KMS-11 (cell line): ENCODE measurements around the gene TIMM50.
A peak's percentile ranks its signal among the peaks of the same experiment; 100 is the strongest.

Experiments used
- H2AFZ ChIP-seq: fragments of 200-600 bp; sonication (generic); 2 replicates; pipeline ENCODE4 v1.6.1; 2016; ENCODE audit warnings: antibody characterized with exemption, mixed run types, low read depth
- H3K27ac ChIP-seq: fragments of 200-600 bp; sonication (generic); 2 replicates; pipeline ENCODE4 v1.6.1; 2016; ENCODE audit warnings: mild to moderate bottlenecking, mixed run types
- H3K27me3 ChIP-seq: fragments of 200-600 bp; sonication (generic); 2 replicates; pipeline ENCODE4 v1.6.1; 2017; ENCODE audit warnings: mild to moderate bottlenecking, low read depth, mixed run types, moderate library complexity; ENCODE audit not compliant: insufficient read depth
- H3K36me3 ChIP-seq: fragments of 200-600 bp; sonication (generic); 2 replicates; pipeline ENCODE4 v1.6.1; 2017; ENCODE audit warnings: mild to moderate bottlenecking, mixed run types; ENCODE audit not compliant: insufficient read depth
- H3K4me1 ChIP-seq: fragments of 200-600 bp; sonication (generic); 2 replicates; pipeline ENCODE4 v1.6.1; 2016; ENCODE audit warnings: mild to moderate bottlenecking, low read depth, mixed run types; ENCODE audit not compliant: poor library complexity, severe bottlenecking
- H3K4me2 ChIP-seq: fragments of 200-600 bp; sonication (generic); 2 replicates; pipeline ENCODE4 v1.7.0; 2016; ENCODE audit warnings: mild to moderate bottlenecking, mixed run types
- H3K4me3 ChIP-seq: fragments of 200-600 bp; sonication (generic); IDR thresholded peaks from 2 replicates; pipeline ENCODE4 v1.6.1; 2017; ENCODE audit warnings: low read depth, low read length, mixed read lengths; ENCODE audit not compliant: insufficient read depth
- H3K79me2 ChIP-seq: fragments of 200-600 bp; sonication (generic); 2 replicates; pipeline ENCODE4 v1.6.1; 2016; ENCODE audit warnings: low read depth, mixed run types; ENCODE audit not compliant: insufficient read depth
- H3K9ac ChIP-seq: fragments of 200-600 bp; sonication (generic); 2 replicates; pipeline ENCODE4 v1.6.1; 2016; ENCODE audit warnings: mild to moderate bottlenecking, mixed run types
- H4K20me1 ChIP-seq: fragments of 200-600 bp; sonication (generic); 2 replicates; pipeline ENCODE4 v1.6.1; 2016; ENCODE audit warnings: mild to moderate bottlenecking, mixed run types; ENCODE audit not compliant: insufficient read depth
- CTCF ChIP-seq: fragments of 200-600 bp; sonication (generic); conservative IDR thresholded peaks from 2 replicates; pipeline ENCODE4 v1.6.1; 2017; ENCODE audit warnings: low read depth, mild to moderate bottlenecking, antibody characterized with exemption, low read length, moderate library complexity, mixed read lengths

The TIMM50 gene

GRCh38 chr19:39435499-39436349 is 44.9 kb upstream of the TIMM50 start, which contains the start of gene RPS16:
RPS16 (minus strand) TSS chr19:39435949; CDS start chr19:39435895, 54 bp downstream.
- H3K27me3 ChIP-seq, result no peaks in the 10 kb centered on the region
- H3K4me3 ChIP-seq, result no peak within 1 kb of the TSS
- peaks cover 50% of the 10 kb centered on the region for H3K4me1 ChIP-seq
- peak within 1 kb of the TSS; percentile 80; the same call in 1 of the 2 replicates for H2AFZ ChIP-seq
- no peak for TF ChIP-seq CTCF
- peak within 1 kb of the TSS; percentile 75 for H3K27ac ChIP-seq
- peak within 1 kb of the TSS; percentile 97 for H3K9ac ChIP-seq
- peaks cover 23% of the 10 kb centered on the region for H3K79me2 ChIP-seq
- H3K36me3 ChIP-seq, result peaks cover 27% of the 10 kb centered on the region; the same call in 1 of the 2 replicates
- no peaks in the 10 kb centered on the region for H4K20me1 ChIP-seq
- peak within 1 kb of the TSS; percentile 100 for H3K4me2 ChIP-seq

- Histone ChIP-seq H4K20me1 (no peaks in the 10 kb centered on the region), H3K27ac (peak overlapping the region; percentile 50), H2AFZ (peak overlapping the region; percentile 80; the same call in 1 of the 2 replicates), H3K27me3 (no peaks in the 10 kb centered on the region), H3K36me3 (peaks cover 27% of the 10 kb centered on the region; the same call in 1 of the 2 replicates), H3K4me1 (peaks cover 44% of the 10 kb centered on the region), H3K79me2 (peaks cover 23% of the 10 kb centered on the region), H3K4me2 (peak overlapping the region; percentile 100), H3K9ac (peak overlapping the region; percentile 97), H3K4me3 (no peak overlapping the region)
- no peak for TF ChIP-seq CTCF
Observed at GRCh38 chr19:39436350-39436716, 44.3 kb upstream of the TIMM50 start.

- Histone ChIP-seq H3K4me1 (peaks cover 24% of the 10 kb centered on the region), H3K27me3 (no peaks in the 10 kb centered on the region), H2AFZ (no peak overlapping the region), H3K36me3 (peaks cover 17% of the 10 kb centered on the region; the same call in 1 of the 2 replicates), H3K4me3 (no peak overlapping the region), H3K4me2 (no peak overlapping the region), H3K79me2 (peaks cover 23% of the 10 kb centered on the region), H3K27ac (no peak overlapping the region), H3K9ac (no peak overlapping the region), H4K20me1 (no peaks in the 10 kb centered on the region)
- TF ChIP-seq CTCF, result no peak
Observed at GRCh38 chr19:39438270-39438934, 42.2 kb upstream of the TIMM50 start.

GRCh38 chr19:39444598-39445195 is 35.9 kb upstream of the TIMM50 start:
- Histone ChIP-seq H3K27ac (peak overlapping the region; percentile 75), H3K36me3 (no peaks in the 10 kb centered on the region), H3K79me2 (peaks cover 48% of the 10 kb centered on the region), H3K27me3 (no peaks in the 10 kb centered on the region), H3K4me3 (no peak overlapping the region), H3K9ac (peak overlapping the region; percentile 73), H2AFZ (peak overlapping the region; percentile 66), H3K4me2 (peak overlapping the region; percentile 84), H4K20me1 (no peaks in the 10 kb centered on the region; the same call in none of the 2 replicates), H3K4me1 (peaks cover 36% of the 10 kb centered on the region)
- no peak for TF ChIP-seq CTCF
